Measurements from ENCODE around the gene TNIK.

Gene TNIK

DNA sequence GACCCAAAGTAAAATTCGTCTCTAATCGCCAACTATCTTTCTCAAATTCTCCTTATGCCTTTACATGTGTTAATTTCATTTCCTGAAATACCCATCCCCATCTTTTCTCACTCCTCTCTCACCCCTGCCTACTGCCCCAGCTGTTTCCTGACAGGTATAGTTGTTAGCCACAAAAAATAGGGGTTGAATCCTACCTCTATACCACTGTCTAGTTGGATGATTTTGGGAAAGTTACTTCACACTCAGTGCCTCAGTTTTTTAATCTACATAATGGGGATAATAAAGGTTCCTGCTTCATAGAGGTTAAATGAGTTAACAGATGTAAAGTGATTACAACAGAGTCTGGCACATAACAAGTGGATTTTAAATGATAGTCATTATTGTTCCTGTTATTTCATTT lies 189.7 kb downstream of the TNIK start:
- no peaks in the 10 kb centered on the region for H3K4me1 ChIP-seq (ENCODE audit: insufficient read depth, insufficient read length)
- H3K4me3 ChIP-seq (ENCODE audit: insufficient read length, low read depth), result no peak overlapping the region
- no peak overlapping the region for H3K9ac ChIP-seq (ENCODE audit: insufficient read length, low read depth)
- H3K9me3 ChIP-seq (ENCODE audit: insufficient read depth, low read length), result no peaks in the 10 kb centered on the region
- DNase-seq (ENCODE audit: low read depth, low spot score), result no peak
- no peaks in the 10 kb centered on the region for H3K27me3 ChIP-seq (ENCODE audit: insufficient read depth, insufficient read length)
- TF ChIP-seq ZNF274 (IDR thresholded peaks at IDR 0.05; ENCODE audit: low read depth, low read length), result no peak
- no peak for TF ChIP-seq YY1 (IDR thresholded peaks at IDR 0.05; ENCODE audit: insufficient read depth, insufficient read length)
- no peak for TF ChIP-seq SUZ12 (IDR thresholded peaks at IDR 0.05; ENCODE audit: extremely low read depth, insufficient read depth, insufficient read length)
- no peaks in the 10 kb centered on the region for H3K36me3 ChIP-seq (ENCODE audit: insufficient read depth, insufficient read length, low read length)

DNA sequence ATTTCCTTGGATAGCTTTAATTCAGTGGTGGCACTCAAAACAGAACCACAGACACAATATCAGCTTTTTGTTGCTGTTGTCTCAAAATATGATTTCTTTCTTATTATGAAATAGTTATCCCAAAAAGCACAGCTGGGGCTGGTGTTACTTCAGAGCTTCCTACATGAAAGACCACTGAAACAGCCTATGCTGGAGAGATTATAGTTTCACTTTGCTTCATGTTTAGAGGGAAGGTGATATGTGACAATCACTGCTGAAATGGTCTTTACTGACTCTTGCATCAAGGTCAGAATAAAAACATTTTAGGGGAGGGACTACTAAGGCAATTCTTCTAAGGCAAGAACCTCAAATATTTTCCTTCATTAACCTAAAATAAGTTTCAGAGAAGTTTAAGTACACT lies 190.7 kb downstream of the TNIK start:
- H3K27me3 ChIP-seq (ENCODE audit: insufficient read depth, insufficient read length), result no peaks in the 10 kb centered on the region
- H3K36me3 ChIP-seq (ENCODE audit: insufficient read depth, insufficient read length, low read length), result no peaks in the 10 kb centered on the region
- DNase-seq (ENCODE audit: low read depth, low spot score), result no peak
- no peak overlapping the region for H3K4me3 ChIP-seq (ENCODE audit: insufficient read length, low read depth)
- H3K9ac ChIP-seq (ENCODE audit: insufficient read length, low read depth), result no peak overlapping the region
- no peaks in the 10 kb centered on the region for H3K4me1 ChIP-seq (ENCODE audit: insufficient read depth, insufficient read length)
- TF ChIP-seq SUZ12 (IDR thresholded peaks at IDR 0.05; ENCODE audit: extremely low read depth, insufficient read depth, insufficient read length), result no peak
- TF ChIP-seq ZNF274 (IDR thresholded peaks at IDR 0.05; ENCODE audit: low read depth, low read length), result no peak
- TF ChIP-seq YY1 (IDR thresholded peaks at IDR 0.05; ENCODE audit: insufficient read depth, insufficient read length), result no peak
- no peaks in the 10 kb centered on the region for H3K9me3 ChIP-seq (ENCODE audit: insufficient read depth, low read length)

DNA sequence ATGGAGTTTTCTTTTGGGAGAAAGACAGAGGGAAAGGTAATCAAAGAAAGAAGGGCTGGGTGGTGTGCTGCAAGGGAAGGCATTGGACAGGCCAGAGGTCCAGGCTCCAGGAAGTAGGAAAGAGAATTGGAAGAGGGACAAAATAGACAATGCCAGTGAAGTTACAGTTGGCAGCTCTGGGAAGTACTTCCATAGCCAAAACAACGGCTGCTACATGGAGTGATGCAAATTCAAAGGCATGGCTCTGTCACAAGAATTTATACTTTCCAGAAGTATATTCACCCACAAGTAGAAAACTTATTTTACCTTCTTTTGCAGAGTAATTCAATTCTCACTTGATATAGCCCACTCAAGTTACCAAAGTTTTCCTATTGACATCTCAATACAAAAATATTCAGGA lies 191.5 kb downstream of the TNIK start:
- no peaks in the 10 kb centered on the region for H3K9me3 ChIP-seq (ENCODE audit: insufficient read depth, low read length)
- no peaks in the 10 kb centered on the region for H3K4me1 ChIP-seq (ENCODE audit: insufficient read depth, insufficient read length)
- TF ChIP-seq YY1 (IDR thresholded peaks at IDR 0.05; ENCODE audit: insufficient read depth, insufficient read length) (no peak), SUZ12 (IDR thresholded peaks at IDR 0.05; ENCODE audit: extremely low read depth, insufficient read depth, insufficient read length) (no peak), ZNF274 (IDR thresholded peaks at IDR 0.05; ENCODE audit: low read depth, low read length) (no peak)

DNA sequence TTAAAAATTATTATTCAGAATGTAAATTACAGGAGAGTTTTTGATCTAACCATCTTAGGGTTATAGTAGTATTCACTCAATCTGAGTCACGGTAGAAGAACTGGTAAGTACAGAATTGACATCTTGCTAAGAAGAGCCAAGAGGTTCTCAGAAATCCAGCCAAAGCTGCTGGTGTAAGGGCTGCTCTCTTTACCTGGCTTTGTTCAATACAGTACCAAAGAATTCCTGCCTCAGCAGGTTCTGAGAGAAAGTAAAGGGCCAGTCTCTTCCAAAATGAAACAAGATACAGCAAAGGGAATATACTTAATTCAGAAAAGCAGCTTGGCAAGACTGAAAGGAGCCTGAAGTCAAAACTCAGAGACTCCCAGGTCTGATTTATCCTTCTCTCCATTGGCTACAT lies 193.1 kb downstream of the TNIK start:
- Histone ChIP-seq H3K9ac (ENCODE audit: insufficient read length, low read depth) (no peak overlapping the region), H3K4me1 (ENCODE audit: insufficient read depth, insufficient read length) (no peaks in the 10 kb centered on the region), H3K36me3 (ENCODE audit: insufficient read depth, insufficient read length, low read length) (no peaks in the 10 kb centered on the region), H3K4me3 (ENCODE audit: insufficient read length, low read depth) (no peak overlapping the region), H3K27me3 (ENCODE audit: insufficient read depth, insufficient read length) (no peaks in the 10 kb centered on the region), H3K9me3 (ENCODE audit: insufficient read depth, low read length) (no peaks in the 10 kb centered on the region)
- no peak for TF ChIP-seq YY1 (IDR thresholded peaks at IDR 0.05; ENCODE audit: insufficient read depth, insufficient read length)
- TF ChIP-seq ZNF274 (IDR thresholded peaks at IDR 0.05; ENCODE audit: low read depth, low read length), result no peak
- no peak for TF ChIP-seq SUZ12 (IDR thresholded peaks at IDR 0.05; ENCODE audit: extremely low read depth, insufficient read depth, insufficient read length)
- DNase-seq (ENCODE audit: low read depth, low spot score), result no peak

More for the DNA sequence above, 191.5 kb downstream of the TNIK start:
- Histone ChIP-seq H3K36me3 (ENCODE audit: insufficient read depth, insufficient read length, low read length) (no peaks in the 10 kb centered on the region), H3K9ac (ENCODE audit: insufficient read length, low read depth) (no peak overlapping the region), H3K27me3 (ENCODE audit: insufficient read depth, insufficient read length) (no peaks in the 10 kb centered on the region), H3K4me3 (ENCODE audit: insufficient read length, low read depth) (no peak overlapping the region)
- no peak for DNase-seq (ENCODE audit: low read depth, low spot score)

DNA sequence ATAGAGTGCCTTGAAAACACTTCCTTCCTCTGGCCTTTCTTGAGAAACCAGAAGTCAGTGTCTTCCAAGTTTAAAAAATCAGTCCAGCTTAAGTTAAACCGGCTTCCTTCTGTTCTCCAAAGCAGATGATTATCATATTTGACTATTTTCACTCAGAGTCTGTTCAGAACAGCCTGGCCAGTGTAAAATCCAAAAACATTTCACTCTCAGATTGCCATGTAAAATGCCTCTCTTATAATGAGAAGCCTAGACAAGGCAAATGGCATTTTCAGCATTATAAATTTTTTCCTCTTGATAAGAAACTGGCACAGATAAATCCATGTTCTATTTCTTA lies 193.5 kb downstream of the TNIK start:
- DNase-seq (ENCODE audit: low read depth, low spot score), result no peak
- Histone ChIP-seq H3K27me3 (ENCODE audit: insufficient read depth, insufficient read length) (no peaks in the 10 kb centered on the region), H3K9me3 (ENCODE audit: insufficient read depth, low read length) (no peaks in the 10 kb centered on the region), H3K9ac (ENCODE audit: insufficient read length, low read depth) (no peak overlapping the region), H3K4me1 (ENCODE audit: insufficient read depth, insufficient read length) (no peaks in the 10 kb centered on the region), H3K36me3 (ENCODE audit: insufficient read depth, insufficient read length, low read length) (no peaks in the 10 kb centered on the region), H3K4me3 (ENCODE audit: insufficient read length, low read depth) (no peak overlapping the region)
- TF ChIP-seq ZNF274 (IDR thresholded peaks at IDR 0.05; ENCODE audit: low read depth, low read length), result no peak
- TF ChIP-seq SUZ12 (IDR thresholded peaks at IDR 0.05; ENCODE audit: extremely low read depth, insufficient read depth, insufficient read length), result no peak
- TF ChIP-seq YY1 (IDR thresholded peaks at IDR 0.05; ENCODE audit: insufficient read depth, insufficient read length), result no peak

DNA sequence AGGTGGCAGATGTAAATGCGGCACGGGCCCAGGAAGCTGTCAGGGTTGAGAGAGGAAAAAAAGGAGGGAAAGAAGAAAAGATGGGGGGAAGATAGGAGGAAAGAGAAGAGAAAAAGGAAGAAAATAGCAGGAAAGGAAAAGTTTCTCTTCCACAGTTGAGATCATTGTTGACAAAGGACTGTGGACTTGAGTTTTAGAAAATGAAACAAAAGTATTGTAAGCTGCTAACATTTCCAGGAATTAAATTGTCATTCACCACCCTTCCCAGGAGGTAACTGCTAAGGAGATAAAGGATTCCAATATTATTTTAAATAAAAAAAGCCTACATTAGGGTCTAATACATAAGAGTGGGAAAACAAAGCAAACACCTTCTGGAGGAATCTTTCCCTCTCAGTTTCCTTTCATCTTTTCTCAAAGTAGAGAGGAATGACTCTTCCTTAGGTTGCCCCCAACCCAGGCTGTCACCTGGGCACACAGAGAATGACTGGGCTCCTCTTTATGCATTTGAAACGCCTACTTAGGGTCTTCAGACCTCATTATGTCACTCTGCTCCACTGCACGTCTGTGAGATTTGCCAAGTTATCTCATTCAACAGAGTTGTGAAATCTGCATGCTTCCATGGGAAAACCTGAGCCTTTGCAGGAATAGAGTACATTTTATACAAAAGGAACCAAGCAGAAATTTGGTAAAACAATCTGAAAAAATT lies 194.0 kb downstream of the TNIK start:
- Histone ChIP-seq H3K9me3 (ENCODE audit: insufficient read depth, low read length) (no peaks in the 10 kb centered on the region), H3K9ac (ENCODE audit: insufficient read length, low read depth) (no peak overlapping the region), H3K27me3 (ENCODE audit: insufficient read depth, insufficient read length) (no peaks in the 10 kb centered on the region), H3K4me1 (ENCODE audit: insufficient read depth, insufficient read length) (no peaks in the 10 kb centered on the region), H3K36me3 (ENCODE audit: insufficient read depth, insufficient read length, low read length) (no peaks in the 10 kb centered on the region), H3K4me3 (ENCODE audit: insufficient read length, low read depth) (no peak overlapping the region)
- TF ChIP-seq YY1 (IDR thresholded peaks at IDR 0.05; ENCODE audit: insufficient read depth, insufficient read length), result no peak
- no peak for TF ChIP-seq ZNF274 (IDR thresholded peaks at IDR 0.05; ENCODE audit: low read depth, low read length)
- no peak for TF ChIP-seq SUZ12 (IDR thresholded peaks at IDR 0.05; ENCODE audit: extremely low read depth, insufficient read depth, insufficient read length)
- no peak for DNase-seq (ENCODE audit: low read depth, low spot score)

DNA sequence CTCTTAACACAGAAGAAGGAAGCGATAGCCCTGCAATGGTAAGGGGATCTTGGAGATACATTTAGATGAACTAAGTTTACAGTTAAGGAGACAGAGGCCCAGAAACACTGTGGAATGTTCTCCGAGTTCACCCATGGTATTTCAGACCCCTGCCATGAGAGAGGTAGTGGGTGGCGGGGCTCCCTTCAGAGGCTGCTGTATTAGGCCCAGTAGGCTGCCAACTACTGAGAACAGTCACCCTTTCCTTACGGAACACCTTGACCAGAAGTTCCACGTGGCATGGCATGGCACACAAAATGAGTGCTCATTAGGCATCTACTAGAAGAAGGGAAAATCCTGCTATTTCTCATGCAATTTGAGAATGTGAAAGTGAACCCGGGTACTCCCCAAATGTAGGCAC lies 195.4 kb downstream of the TNIK start:
- TF ChIP-seq YY1 (IDR thresholded peaks at IDR 0.05; ENCODE audit: insufficient read depth, insufficient read length), result no peak
- TF ChIP-seq ZNF274 (IDR thresholded peaks at IDR 0.05; ENCODE audit: low read depth, low read length), result no peak
- no peak for TF ChIP-seq SUZ12 (IDR thresholded peaks at IDR 0.05; ENCODE audit: extremely low read depth, insufficient read depth, insufficient read length)
- H3K4me3 ChIP-seq (ENCODE audit: insufficient read length, low read depth), result no peak overlapping the region
- H3K27me3 ChIP-seq (ENCODE audit: insufficient read depth, insufficient read length), result no peaks in the 10 kb centered on the region
- H3K9ac ChIP-seq (ENCODE audit: insufficient read length, low read depth), result no peak overlapping the region
- no peaks in the 10 kb centered on the region for H3K4me1 ChIP-seq (ENCODE audit: insufficient read depth, insufficient read length)
- no peak for DNase-seq (ENCODE audit: low read depth, low spot score)
- no peaks in the 10 kb centered on the region for H3K9me3 ChIP-seq (ENCODE audit: insufficient read depth, low read length)
- H3K36me3 ChIP-seq (ENCODE audit: insufficient read depth, insufficient read length, low read length), result no peaks in the 10 kb centered on the region
